ENCODE measurements around the gene FBXO42.

The FBXO42 gene

DNA sequence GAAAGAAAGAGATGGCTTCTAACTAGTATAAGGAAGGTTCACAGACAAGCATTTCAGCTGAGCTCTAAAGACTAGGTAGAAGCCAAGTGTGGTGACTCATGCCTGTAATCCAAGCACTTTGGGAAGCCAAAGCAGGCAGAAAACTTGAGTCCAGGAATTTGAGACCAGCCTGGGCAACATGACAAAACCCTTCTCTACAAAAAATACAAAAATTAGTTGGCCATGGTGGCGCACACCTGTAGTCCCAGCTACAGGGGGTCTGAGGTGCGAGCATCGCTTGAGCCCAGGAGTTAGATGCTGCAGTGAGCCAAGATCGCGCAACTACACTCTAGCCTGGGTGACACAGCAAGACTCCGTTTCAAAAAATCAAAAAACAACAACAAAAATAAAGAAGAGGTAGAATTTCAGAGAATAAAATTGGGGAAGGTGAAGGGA lies 27.8 kb downstream of the FBXO42 start:
- no peak for DNase-seq (ENCODE audit: low read depth)

DNA sequence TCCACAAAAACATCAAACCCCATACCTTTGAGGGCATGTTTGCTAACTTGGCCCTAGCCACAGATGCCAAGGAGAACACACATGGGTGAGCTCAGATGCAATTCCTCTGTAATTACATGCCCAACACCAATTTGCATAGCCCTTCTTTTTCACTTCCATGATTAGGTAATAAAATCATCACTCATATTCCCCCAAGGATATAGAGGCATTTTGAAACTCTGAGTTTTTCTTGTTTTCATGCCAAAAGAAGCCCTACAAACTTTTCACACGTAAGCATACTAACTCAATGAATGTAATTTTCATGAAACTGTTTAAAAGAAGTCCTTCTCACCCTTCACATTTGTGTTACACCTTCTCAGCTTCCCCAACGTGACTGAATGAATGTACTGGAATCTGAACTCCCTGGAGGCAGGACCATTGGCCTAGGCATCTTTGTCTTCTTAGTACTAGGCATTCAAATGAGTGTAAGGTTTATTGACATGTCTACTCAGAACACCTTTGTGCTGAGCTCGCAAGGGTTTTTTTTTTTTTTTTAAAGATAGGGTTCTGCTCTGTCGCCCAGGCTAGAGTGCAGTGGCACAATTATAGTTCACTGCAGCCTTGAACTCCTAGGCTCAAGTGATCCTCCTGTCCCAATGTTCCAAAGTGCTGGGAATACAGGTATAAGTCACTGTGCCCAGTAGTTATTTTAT lies 31.0 kb downstream of the FBXO42 start:
- DNase-seq (ENCODE audit: low read depth) = no peak

DNA sequence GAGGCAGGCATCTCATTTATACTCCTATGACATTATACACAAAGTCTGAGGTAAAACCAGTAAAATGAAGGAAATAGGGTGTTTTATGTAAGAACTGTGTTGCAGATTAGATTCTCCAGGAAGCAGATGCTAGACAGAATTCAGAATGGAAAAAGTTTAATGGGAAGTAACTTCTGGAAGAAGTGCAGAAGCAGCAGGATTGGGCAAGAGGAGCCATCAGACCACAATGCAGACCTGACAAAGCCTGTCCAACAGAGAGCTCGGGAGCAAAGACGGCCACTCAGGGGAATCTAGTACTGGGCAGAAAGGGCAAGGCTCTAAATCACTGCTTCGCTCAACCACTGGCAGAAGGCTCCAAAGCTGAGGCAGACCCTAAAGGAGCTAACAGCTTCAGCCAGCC lies 33.7 kb downstream of the FBXO42 start:
- DNase-seq (ENCODE audit: low read depth) = no peak

DNA sequence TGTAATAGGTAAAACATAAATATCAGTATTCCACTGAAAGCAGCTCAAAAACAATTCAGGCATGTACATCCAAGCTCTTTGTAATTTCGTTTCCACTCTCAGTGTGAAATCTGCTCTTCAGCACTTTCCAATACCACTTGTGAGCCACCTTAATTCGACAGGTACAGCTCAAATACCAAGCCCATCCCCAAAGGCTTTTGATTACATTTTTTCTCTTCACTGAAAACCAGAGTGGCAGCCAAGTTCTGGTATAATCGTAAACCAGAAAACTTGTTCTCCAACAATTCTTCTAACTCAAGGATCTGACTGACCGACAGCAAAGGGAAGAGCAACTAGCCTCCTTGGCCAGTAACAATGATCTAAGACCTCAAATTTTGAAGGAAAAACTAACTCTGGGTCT lies 36.8 kb downstream of the FBXO42 start:
- DNase-seq (ENCODE audit: low read depth) = no peak

DNA sequence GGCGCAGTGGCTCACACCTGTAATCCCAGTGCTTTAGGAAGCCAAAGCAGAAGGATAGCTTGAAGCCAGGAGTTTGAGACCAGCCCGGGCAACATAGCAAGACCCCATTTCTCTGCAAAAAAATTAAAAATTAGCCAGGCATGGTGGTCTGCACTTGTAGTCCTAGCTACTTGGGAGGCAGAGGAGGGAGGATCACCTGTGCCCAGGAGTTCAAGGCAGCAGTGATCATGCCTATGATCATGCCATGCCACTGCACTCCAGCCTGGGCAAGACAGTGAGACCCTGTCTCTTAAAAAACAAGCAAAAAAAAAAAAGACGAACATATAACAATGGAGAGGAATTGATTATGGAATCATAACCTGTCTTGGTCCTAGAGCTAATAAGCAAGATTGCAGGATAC lies 45.1 kb downstream of the FBXO42 start:
- no peak for DNase-seq (ENCODE audit: low read depth)

DNA sequence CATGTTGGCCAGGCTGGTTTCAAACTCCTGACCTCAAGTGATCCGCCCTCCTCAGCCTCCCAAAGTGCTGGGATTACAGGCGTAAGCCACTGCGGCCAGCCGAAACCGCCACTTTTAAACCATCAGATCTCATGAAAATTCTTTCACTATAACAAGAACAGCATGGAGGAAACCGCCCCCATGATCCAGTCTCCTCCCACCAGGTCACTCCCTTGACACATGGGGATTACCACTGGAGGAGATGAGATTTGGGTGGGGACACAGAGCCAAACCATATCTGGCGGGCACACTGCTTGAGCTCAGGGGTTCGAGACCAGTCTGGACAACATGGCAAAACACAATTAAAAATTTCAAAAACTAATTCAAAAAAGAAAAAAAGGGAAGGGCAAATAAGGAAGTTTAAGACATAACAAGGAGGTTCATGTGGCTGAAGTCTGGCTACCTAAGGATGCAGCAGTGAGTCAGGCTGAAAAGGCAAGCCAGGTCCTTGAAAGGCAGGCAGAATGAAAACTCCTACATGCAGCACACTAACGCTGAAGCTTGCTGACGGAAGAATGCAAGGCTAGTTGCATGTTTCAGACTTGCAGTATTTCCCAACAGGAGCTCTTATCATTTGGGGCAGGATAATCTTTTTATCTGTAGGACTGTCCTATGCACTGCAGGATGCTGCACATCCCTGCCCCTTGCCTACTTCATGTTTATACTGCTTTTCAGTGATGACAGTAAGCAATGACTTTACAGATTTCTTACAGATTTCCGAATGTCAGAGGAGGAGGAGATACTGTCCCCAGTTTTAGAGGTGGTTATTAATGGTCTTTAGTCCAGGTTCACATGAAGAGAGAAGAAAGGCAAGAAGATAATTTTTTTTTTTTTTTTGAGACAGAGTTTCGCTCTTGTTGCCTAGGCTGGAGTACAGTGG lies 49.3 kb downstream of the FBXO42 start:
- DNase-seq (ENCODE audit: low read depth) = no peak

DNA sequence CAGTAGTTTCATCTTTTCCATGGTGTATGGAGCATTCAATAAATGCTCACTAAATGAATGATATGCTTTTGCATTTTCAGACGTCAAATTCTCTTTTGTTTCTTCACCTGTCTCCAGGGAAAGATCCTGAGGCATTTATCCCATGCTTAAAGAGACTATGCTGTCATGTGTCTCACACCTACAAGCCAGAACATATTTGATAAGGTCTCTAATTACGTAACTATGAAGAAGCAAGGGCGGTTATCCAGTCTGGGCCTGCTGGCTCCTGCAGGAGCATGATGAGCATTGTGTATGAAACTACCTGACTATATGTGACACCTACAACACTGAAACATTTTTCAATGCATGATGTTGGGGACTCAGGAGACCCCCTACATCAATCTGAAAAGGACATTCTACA lies 51.8 kb downstream of the FBXO42 start:
- no peak for DNase-seq (ENCODE audit: low read depth)

DNA sequence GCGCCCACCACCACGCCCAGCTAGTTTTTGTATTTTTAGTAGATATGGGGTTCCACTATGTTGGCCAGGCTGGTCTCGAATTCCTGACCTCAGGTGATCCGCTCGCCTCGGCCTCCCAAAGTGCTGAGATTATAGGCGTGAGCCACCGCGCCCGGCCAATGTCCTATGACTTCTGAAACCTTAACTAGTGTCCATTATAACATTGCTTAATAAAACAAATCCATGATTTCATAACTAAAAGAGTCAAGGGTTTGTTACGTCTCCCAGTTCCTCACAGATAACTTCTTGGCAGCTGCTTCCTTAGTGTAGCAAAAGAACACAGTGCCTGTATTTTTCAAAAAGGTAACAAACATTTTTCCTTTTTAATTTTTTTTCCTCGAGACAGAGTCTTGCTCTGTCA lies 53.6 kb downstream of the FBXO42 start:
- no peak for DNase-seq (ENCODE audit: low read depth)

DNA sequence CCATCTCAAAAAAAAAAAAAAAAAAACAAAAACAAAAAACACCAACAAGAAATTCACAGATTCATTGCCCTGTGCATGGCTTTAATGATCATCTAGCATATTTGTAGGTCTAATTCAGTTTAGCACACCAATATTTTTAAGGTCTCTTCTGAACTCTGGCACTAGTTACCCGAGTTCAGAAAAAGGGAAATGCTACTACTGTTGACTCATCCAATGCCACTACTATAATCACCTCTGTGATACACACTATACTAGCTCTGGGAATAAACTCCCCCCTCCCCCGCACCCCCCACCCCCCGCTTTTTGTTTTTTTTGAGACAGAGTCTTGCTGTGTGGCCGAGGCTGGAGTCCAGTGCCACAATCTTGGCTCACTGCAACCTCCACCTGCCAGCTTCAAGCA lies 55.6 kb downstream of the FBXO42 start:
- no peak for DNase-seq (ENCODE audit: low read depth)

DNA sequence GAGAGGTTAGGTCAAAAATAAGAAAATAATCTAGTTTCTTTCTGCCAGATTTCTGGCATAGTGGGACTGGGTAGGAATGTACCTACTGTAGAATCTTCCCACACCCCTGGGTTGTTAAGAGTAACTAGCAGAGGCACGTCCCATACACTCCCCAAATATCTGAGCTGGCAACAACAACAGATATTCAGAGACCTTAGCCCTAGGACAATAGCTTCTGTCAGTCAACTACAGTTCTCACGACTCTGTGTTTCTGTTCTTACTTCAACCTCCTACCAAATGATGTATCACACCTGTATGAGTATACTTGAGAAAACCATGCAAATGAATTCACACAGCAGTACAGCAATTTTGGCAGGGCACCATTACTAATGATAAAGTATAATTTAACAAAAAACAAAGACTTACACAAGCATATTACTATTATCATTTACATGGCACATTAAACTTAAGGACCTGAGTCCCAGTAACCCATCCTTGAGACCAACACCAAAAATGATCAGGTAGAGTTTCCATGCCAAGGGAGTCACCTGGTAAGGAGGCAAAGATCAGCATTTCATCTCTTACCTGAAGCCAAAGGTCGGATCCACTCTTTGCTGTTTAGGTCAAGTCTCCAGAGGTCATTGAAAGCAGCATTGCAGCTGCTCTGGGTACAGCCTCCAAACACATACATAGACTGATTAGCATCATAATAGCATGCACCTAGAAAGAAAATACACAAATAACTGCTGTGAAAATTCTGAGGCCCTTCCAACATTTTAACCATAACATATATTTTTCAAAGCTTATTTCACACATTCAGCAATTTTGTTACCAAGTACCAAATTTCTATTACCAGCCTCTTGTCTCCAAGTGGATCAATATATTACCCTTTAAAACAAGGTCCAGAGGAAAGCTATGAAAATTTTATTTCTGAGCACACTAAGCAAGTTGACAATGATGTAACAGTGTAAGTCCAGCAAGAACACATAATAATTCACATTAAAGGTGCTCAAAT lies 57.8 kb downstream of the FBXO42 start:
- DNase-seq (ENCODE audit: low read depth) = no peak

DNA sequence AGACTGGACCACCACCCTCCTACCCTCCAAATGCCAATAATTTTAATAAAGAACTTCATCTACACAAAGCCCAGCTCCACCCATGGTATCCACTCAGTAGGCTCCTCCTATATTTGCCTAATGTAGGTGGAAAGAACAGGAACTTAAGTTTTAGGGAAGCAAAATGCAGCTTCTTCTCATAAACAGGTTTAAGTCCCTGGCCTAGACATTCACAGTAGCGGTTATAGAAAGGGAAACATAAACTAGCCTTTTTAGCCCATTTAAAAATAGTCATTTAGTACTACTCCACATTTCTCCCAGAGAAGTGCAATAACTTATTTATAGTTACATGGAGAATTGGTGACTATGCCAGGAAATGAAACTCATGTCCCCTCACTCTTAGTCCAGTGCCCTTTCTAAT lies 58.7 kb downstream of the FBXO42 start:
- DNase-seq (ENCODE audit: low read depth) = no peak

DNA sequence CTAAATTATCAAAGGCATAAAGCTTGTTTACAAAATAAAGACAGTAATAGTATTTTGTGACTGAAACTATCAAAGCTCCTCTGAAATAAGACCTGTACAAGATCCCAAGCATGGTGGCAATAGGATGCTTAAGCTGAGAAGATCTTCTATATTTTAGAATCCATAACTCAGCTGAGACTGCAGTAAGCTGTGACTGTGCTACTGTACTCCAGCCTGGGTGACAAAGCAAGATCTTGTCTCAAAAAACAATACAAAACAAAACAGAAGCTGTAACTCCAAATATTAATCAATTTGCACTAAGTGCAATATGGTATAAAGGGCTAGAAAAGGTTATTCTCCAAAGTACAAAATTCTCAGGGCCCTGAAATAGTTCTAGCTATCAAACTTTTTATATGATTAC lies 59.5 kb downstream of the FBXO42 start:
- DNase-seq (ENCODE audit: low read depth) = no peak

DNA sequence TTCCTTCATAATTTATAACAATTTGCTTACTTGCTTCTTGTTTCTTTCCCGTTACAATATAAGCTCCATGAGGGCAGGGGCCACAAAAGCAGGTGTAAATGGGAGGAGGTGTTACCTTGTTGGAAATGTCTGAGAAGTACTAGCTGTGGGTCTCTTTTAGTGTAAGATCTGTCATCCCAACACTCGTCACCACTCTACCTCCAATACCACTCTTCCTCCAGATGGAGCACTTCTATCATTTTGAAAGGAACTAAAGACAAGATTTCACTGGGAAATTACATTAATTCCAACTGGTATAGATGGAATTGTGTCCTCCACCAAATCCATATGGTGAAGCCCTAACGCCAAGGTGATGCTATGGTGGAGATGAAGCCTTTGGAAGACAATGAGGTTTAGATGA lies 62.3 kb downstream of the FBXO42 start:
- no peak for DNase-seq (ENCODE audit: low read depth)

DNA sequence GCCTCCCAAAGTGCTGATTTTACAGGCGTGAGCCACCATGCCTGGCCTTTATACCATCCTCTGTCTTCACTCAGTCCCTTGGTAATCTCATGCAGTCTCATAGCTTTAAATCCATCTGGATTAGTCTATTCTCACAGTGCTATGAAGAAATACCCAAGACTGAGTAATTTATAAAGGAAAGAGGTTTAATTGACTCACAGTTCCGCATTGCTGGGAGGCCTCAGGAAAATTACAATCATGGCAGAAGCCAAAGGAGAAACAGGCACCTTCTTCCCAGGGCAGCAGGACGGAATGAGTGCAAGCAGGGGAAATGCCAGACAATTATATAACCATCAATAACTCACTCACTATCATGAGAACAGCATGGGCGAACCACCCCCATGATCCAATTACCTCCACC lies 66.2 kb downstream of the FBXO42 start:
- DNase-seq (ENCODE audit: low read depth) = no peak

DNA sequence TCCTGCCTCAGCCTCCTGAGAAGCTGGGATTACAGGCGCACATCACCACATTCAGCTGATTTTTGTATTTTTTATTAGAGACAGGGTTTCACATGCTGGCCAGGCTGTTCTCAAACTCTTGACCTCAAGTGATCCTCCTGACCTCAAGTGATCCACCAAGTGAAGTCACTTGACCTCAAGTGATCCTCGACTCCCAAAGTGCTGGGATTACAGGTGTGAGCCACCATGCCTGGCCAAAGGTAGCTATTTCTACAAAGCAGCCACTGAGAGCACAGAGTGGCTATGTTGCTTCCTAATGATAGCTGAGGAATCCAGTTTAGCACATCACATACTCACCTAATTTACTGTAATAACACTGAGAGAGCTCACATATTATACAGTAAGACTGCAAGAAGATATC lies 70.5 kb downstream of the FBXO42 start:
- DNase-seq (ENCODE audit: low read depth) = no peak

DNA sequence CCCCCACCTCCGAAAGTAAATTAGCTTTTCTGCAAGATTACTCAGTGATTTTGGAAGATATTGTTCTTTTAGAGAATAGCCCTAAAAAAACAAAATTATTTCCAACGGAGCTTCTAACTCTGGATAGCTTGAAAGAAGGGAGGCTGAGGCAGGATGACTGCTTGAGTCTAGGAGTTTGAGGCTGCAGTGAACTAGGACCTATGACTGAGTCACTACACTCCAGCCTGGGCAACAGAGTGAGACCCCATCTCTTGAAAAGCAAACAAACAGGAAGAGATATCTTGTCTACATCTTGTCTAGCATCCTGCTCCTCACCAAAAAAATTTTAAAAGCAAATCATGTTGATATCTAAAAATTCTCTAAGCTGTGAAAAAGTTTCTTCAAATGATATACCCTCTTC lies 73.1 kb downstream of the FBXO42 start:
- DNase-seq (ENCODE audit: low read depth) = no peak

DNA sequence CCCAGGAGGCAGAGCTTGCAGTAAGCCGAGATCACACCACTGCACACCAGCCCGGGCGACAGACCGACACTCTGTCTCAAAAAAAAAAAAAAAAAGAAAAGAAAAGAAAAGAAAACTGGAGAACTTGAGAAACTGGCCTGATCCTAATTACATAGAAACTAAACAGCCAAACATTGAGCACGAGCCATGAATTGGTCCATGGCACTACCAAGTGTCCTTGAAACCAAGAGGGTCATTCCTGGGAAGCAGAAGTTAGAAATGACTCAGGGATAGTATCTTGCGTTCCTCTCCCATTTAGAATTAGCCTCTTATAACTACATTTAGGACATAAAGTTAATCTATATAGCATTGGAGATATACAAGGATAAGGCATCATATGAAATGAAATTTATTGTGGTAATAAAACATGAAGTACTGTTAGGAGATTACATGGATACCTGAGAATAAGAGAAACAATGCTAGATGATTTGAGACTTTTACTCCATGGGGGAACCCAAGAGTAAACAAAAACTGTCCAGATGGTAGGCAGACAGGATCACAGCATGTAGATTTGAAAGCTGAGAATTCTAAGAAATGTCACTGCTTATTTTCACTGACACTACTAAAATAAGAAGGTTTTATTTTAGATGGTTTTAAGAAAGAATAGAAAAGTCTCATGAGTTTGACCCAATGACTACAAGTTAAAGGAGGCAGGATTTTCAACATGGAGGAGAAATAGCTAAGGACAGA lies 75.8 kb downstream of the FBXO42 start:
- DNase-seq (ENCODE audit: low read depth) = no peak

DNA sequence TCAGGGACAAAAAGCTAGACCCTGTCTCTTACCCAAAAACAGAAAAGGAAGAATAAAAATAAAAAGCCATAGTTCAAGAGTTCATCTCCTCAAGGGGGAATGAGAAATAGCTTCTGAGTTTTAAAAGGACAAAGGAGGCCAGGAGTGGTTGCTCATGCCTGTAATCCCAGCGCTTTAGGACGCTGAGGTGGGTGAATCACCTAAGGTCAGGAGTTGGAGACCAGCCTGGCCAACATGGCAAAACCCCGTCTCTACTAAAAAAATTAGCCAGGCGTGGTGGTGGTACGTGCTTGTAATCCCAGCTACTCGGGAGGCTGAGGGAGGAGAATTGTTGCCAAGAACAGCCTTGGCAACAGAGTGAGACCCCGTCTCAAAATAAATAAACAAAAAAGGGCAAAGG lies 76.7 kb downstream of the FBXO42 start:
- no peak for DNase-seq (ENCODE audit: low read depth)

DNA sequence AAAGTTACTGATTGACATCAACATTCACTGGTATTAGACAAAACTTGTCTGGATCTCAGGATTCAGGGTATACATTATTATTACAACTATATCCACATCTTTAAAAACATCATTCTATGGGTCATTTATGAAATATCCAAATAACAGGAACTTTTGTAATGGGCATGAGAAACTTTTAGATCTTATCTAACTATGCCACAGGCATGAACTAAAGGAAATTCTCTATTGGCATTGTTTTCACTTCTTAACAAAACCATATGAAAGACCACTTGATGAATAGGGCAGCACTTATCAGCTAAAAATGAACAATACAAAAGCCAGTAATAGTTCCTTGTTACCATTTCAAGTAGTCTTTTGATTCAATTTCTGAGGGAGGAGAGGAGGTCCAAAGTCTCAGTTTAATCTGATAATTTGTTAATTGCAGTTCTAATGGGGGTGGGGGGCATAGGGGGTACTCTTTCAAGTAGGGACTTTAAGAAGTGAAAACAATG lies 84.5 kb downstream of the FBXO42 start:
- no peak for DNase-seq (ENCODE audit: low read depth)

DNA sequence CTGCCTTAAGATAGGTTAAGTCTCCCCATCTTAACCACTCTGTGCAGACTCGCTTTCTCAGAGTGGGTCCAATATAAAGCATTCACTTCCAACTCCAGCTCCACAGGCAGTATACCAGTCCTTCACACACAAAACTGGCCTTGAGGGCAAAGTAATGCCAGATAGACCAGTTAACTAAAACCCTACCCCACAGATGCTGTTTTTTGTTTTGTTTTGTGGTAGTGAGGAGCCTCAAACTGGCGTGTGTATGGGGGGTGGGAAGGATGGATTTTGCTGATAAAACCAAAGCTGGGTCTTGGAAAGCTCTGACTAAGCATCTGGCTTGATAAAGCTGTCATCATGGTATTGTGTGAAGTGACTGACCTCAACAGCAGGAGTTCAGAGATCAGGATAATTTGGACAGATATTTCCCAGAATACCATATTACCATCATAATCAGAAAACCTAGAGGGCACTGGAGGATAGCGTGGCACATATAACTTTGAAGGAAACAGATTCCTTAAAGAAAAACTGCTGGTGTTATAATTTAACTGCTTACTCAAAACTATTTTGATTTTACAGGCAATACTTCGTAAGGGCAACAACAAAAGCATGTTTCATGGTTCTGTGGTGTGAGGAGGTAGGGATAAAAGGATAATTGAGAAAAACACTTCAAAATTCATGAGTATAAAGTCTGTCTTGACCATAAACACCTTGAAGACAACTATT lies 85.7 kb downstream of the FBXO42 start:
- DNase-seq (ENCODE audit: low read depth) = no peak

DNA sequence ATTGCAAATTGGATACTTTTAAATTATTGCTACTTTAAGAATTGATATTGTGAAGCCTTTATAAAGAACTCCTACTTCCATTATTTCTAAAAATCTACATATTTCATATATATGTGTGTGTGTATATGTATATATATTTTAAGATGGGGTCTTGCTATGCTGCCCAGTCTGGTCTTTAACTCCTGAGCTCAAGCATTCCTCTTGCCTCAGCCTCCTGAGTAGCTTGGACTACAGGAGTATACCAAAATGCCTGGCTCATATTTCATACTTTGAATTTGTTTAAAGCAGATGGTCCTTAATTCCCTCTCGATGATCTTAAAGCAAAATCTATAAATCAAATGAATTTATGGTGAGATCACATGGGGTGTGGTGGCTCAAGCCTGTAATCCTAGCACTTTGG lies 90.2 kb downstream of the FBXO42 start:
- DNase-seq (ENCODE audit: low read depth) = no peak

All from stimulated activated CD8-positive, alpha-beta memory T cell treated with anti-CD3 and anti-CD28 coated beads, Interleukin-12 subunit alpha, Interleukin-12 subunit beta, amount 100 ng/mL, for 4 hours (primary cell).